K562 (cell line): ENCODE results near the gene CD55. TPM values are rescaled to one million over a fixed set of nuclear protein-coding genes. Genes with fewer than 3 reads are reported as not detected.

Source experiments
- ATAC-seq: fragments of 200-7000 bp; cut with Tn5 transposase; 3 replicates; pipeline ENCODE4 v1.9.1; 2020; ENCODE audit warnings: moderate library complexity
- BruUV-seq: library from RNA; stranded (reverse); fragments of 400-500 nt; replicated peaks from 2 replicates; lab custom pipeline; 2021; lab: Mats Ljungman, UMichigan
- CTCF ChIA-PET: fragments of 300-600 bp; formaldehyde crosslinking; extraction: SDS; loops from one replicate; lab custom pipeline; 2021; ENCODE audit warnings: low intra/inter-chr PET ratio; lab: Yijun Ruan, JAX
- POLR2A ChIA-PET: fragments of 300-600, 350-650 bp; sonication (Branson Sonifier 250); formaldehyde crosslinking; extraction: SDS; loops from one replicate; lab custom pipeline; 2021; ENCODE audit warnings: antibody characterized with exemption, inconsistent platforms; lab: Yijun Ruan, JAX
- DNase-seq, 4 experiments: peaks; one replicate each; pipeline versions ENCODE4 v3.0.0 to v3.0.0-alpha.2; 2011 to 2018; ENCODE audit warnings: low spot score in 3 of 4, mixed read lengths in 3 of 4; ENCODE audit errors: extremely low read depth in 1 of 4
- FAIRE-seq: peaks from 2 replicates; lab custom pipeline; 2011; peaks lifted over from hg19 to GRCh38; lab: Jason Lieb, UNC
- H2AFZ ChIP-seq: 2 replicates; pipeline ENCODE4 v1.6.0; 2011; ENCODE audit warnings: low read depth, low read length, control low read depth, inconsistent platforms
- H3K27ac ChIP-seq: fragments of 200-600 bp; 3 replicates; pipeline ENCODE4 v1.8.0; 2011; ENCODE audit warnings: low read depth, mild to moderate bottlenecking, control low read depth, inconsistent platforms, low read length, moderate library complexity, mixed read lengths; ENCODE audit errors: extremely low read depth
- H3K27me3 ChIP-seq, 2 experiments: fragments of 300-600 bp in 1 of 2; 2 replicates in 1 of 2; 3 replicates in 1 of 2; pipeline versions ENCODE4 v1.6.0 to v1.8.0; 2011; ENCODE audit warnings: inconsistent platforms in 2 of 2, low read length in 2 of 2, mild to moderate bottlenecking in 1 of 2, mixed read lengths in 1 of 2, moderate library complexity in 1 of 2; ENCODE audit not compliant: control insufficient read depth in 2 of 2, insufficient read depth in 2 of 2
- H3K36me3 ChIP-seq: fragments of 300-600 bp; 3 replicates; pipeline ENCODE4 v1.8.0; 2011; ENCODE audit warnings: mild to moderate bottlenecking, low read length, inconsistent platforms; ENCODE audit not compliant: control insufficient read depth, insufficient read depth
- H3K4me1 ChIP-seq, 2 experiments: fragments of 200-600 bp in 1 of 2; replicated peaks in 1 of 2; 2 replicates in 1 of 2; 3 replicates in 1 of 2; pipeline versions ENCODE4 v1.5.1 to v1.8.0; 2011; ENCODE audit warnings: inconsistent platforms in 2 of 2, low read length in 2 of 2, mild to moderate bottlenecking in 1 of 2, mixed read lengths in 1 of 2, moderate library complexity in 1 of 2; ENCODE audit not compliant: control insufficient read depth in 2 of 2, insufficient read depth in 2 of 2
- H3K4me2 ChIP-seq: 2 replicates; pipeline ENCODE4 v1.6.1; 2011; ENCODE audit warnings: low read length, control low read depth, inconsistent platforms, mixed read lengths; ENCODE audit not compliant: insufficient read depth
- H3K4me3 ChIP-seq: fragments of 200-600 bp; sonication (generic), shearing (Covaris generic); 2 replicates; pipeline ENCODE4 v1.5.1; 2016; ENCODE audit warnings: control low read depth, inconsistent platforms
- H3K79me2 ChIP-seq: fragments of 200-600 bp; 3 replicates; pipeline ENCODE4 v1.8.0; 2011; ENCODE audit warnings: low read length, inconsistent platforms; ENCODE audit not compliant: control insufficient read depth, insufficient read depth
- H3K9ac ChIP-seq, 2 experiments: 2 replicates each; pipeline versions ENCODE4 v1.6.0 to v1.6.1; 2011; ENCODE audit warnings: low read depth in 2 of 2, low read length in 2 of 2, control low read depth in 1 of 2, inconsistent platforms in 1 of 2, mild to moderate bottlenecking in 1 of 2, mixed read lengths in 1 of 2; ENCODE audit not compliant: insufficient read depth in 1 of 2
- H3K9me1 ChIP-seq: one replicate; pipeline ENCODE4 v1.6.0; 2011; ENCODE audit warnings: inconsistent platforms, mild to moderate bottlenecking, low read length, moderate library complexity; ENCODE audit not compliant: control insufficient read depth, insufficient read depth
- H3K9me3 ChIP-seq: replicated peaks from 2 replicates; pipeline ENCODE4 v1.5.1; 2011; ENCODE audit warnings: low read depth, low read length, inconsistent platforms; ENCODE audit not compliant: control insufficient read depth, insufficient read depth
- H4K20me1 ChIP-seq: replicated peaks from 2 replicates; pipeline ENCODE4 v1.6.1; 2011; ENCODE audit warnings: low read length, inconsistent platforms, mixed read lengths; ENCODE audit not compliant: control insufficient read depth, insufficient read depth
- CEBPG ChIP-seq, 3 experiments: fragments of 200-800 bp in 1 of 3; sonication (Bioruptor generic) in 1 of 3; sonication (generic) in 1 of 3; formaldehyde crosslinking in 1 of 3; IDR thresholded peaks in 2 of 3; conservative IDR thresholded peaks in 1 of 3; 2 replicates each; pipeline versions ENCODE4 v1.6.1 to v1.8.0; 2016 to 2022; ENCODE audit warnings: missing compliant biosample characterization in 2 of 3, missing genetic modification characterization in 2 of 3, mild to moderate bottlenecking in 1 of 3, missing genetic modification reagents in 1 of 3
- JUN ChIP-seq, 2 experiments: sonication (generic) in 1 of 2; formaldehyde crosslinking in 1 of 2; IDR thresholded peaks; 2 replicates each; pipeline versions ENCODE4 v1.6.1 to v1.8.0; 2012 to 2022; ENCODE audit warnings: borderline replicate concordance in 2 of 2, mild to moderate bottlenecking in 2 of 2, improper control_type of control experiment in 1 of 2, low read depth in 1 of 2, low read length in 1 of 2, missing genetic modification reagents in 1 of 2
- TAF7 ChIP-seq: fragments of 450-650 bp; IDR thresholded peaks from 2 replicates; pipeline ENCODE4 v1.6.1; 2016; ENCODE audit warnings: missing genetic modification characterization, missing compliant biosample characterization
- ZNF140 ChIP-seq: fragments of 250-450 bp; sonication (Bioruptor Pico); IDR thresholded peaks from 2 replicates; pipeline ENCODE4 v1.8.0; 2021; ENCODE audit warnings: moderate library complexity, mild to moderate bottlenecking, inconsistent platforms
- WGBS: fragments of 100-300 bp; shearing (Covaris generic); methylation state at CpG from one replicate; pipeline ENCODE4 v1.1.6; 2016; ENCODE audit warnings: low coverage, mixed read lengths; ENCODE audit not compliant: insufficient coverage; ENCODE audit errors: missing lambda C conversion rate; 5-methylcytosine and 5-hydroxymethylcytosine counted together
- in situ Hi-C: fragments of 300-500 bp; cut with MboI; formaldehyde crosslinking; loops from 4 replicates; pipeline ENCODE4 v1.15.0; 2018; ENCODE audit warnings: inconsistent platforms, mixed read lengths
- intact Hi-C: fragments of 100-400 bp; cut with micrococcal nuclease; formaldehyde crosslinking; loops from 2 replicates; pipeline ENCODE4 v1.14.2; 2022
- polyA plus RNA-seq, 8 experiments: library from polyadenylated mRNA; depleted of rRNA in 4 of 8; stranded (reverse) in 5 of 8; unstranded in 3 of 8; fragments of >200 nt; fragmentation: Nextera tagmentation in 2 of 8; fragmentation: Illumina TruSeq in 1 of 8; extraction: Ambion mirVana in 2 of 8; extraction: Trizol in 1 of 8; gene quantifications; 2 replicates each; pipeline versions ENCODE4 v1.2.1 to v1.2.3, GENCODE V29; 2011 to 2014; ENCODE audit warnings: inconsistent platforms in 1 of 8, missing spikeins in 1 of 8
- total RNA-seq, 7 experiments: library from RNA; depleted of rRNA in 6 of 7; stranded (reverse); fragments of >200 nt in 6 of 7; fragmentation: Illumina TruSeq in 2 of 7; extraction: Trizol in 2 of 7; gene quantifications; 2 replicates each; pipeline versions ENCODE4 v1.2.1 to v1.2.3, GENCODE V29; 2011 to 2021; ENCODE audit warnings: low replicate concordance in 1 of 7
- TF ChIP-seq, protein P1 (sequence below): sonication (generic); IDR thresholded peaks from 2 replicates; pipeline ENCODE4 v1.6.1; 2016

The CD55 gene
- total and polyA plus RNA-seq, 9 of the 15 experiments (the other 6 are each of a cell fraction or from before 2014, with no cell fraction given) = 17.7 to 150 (median 97.0) TPM

- H3K79me2 ChIP-seq = peaks cover 36% of the 10 kb centered on the region
- no peaks in the 10 kb centered on the region for H3K9me1 ChIP-seq
- TF ChIP-seq ZNF140 (no peak), CEBPG (CRISPR knock-in tag; IDR thresholded peaks at IDR 0.05) (no peak), CEBPG (tag; conservative IDR thresholded peaks at IDR 0.05 in 1 of 2, IDR thresholded peaks at IDR 0.05 in 1 of 2) (0 out of 4 replicates have a peak, but pooled peaks of 1 of the 2 experiments have one; percentile 37)
- H3K27ac ChIP-seq = no peak overlapping the region
- ChIA-PET POLR2A (interaction anchor here (0.9 to 1.4 kb wide), 4 partner anchors 9 to 153 kb away, joined by 3 to 6 read pairs (median 4); partner anchors contain the start of gene CD55), CTCF (no interaction called here)
- FAIRE-seq (no peak), DNase-seq (no peak), ATAC-seq (no peak)
- no peaks in the 10 kb centered on the region for H3K9me3 ChIP-seq
- no peaks in the 10 kb centered on the region for H3K27me3 ChIP-seq
- BruUV-seq = no TSS peak
- H2AFZ ChIP-seq = no peak overlapping the region
- H3K4me1 ChIP-seq = no peaks in the 10 kb centered on the region
- intact Hi-C loops = no loop called here
- no peaks in the 10 kb centered on the region for H4K20me1 ChIP-seq
- no peak overlapping the region for H3K4me2 ChIP-seq
- H3K36me3 ChIP-seq = peaks cover 58% of the 10 kb centered on the region
- no peak overlapping the region for H3K9ac ChIP-seq
- in situ Hi-C loops = loop anchor here (5.0 kb wide), 1 partner anchor 35 kb away; no protein-coding TSS in a partner anchor
- H3K4me3 ChIP-seq = no peak overlapping the region
These were observed 31.1 kb downstream of the CD55 start for GRCh38 chr1:207352554-207352953.

DNA sequence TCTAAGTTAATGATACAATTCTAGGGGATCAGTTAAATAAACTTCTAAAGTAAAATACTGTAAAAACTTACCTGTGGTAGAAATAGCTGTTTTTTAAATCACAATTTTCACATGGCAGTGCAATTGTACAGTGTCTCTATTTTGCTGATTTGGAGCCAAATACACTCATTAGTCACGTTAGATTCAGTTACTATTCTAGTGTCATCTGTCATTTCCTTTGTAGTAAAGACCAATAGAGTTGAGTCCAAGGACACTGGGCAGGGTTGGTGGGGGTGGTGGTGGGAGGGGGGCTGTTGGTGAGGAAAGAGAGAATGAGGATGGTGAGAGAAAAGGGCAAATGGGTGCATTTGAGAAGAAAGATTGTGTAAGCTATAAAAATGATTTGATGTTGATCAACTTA is 33.6 kb downstream of the CD55 start:
- no peak overlapping the region for H3K9ac ChIP-seq
- peaks cover 19% of the 10 kb centered on the region for H3K79me2 ChIP-seq
- in situ Hi-C loops = no loop called here
- DNase-seq = no peak
- no peak for ATAC-seq
- CTCF ChIA-PET = no interaction called here
- no peak overlapping the region for H3K27ac ChIP-seq
- peaks cover 48% of the 10 kb centered on the region for H3K36me3 ChIP-seq
- no peak overlapping the region for H3K4me2 ChIP-seq
- H2AFZ ChIP-seq = no peak overlapping the region
- H3K9me3 ChIP-seq = no peaks in the 10 kb centered on the region
- no peaks in the 10 kb centered on the region for H3K4me1 ChIP-seq
- no peaks in the 10 kb centered on the region for H4K20me1 ChIP-seq
- H3K27me3 ChIP-seq = no peaks in the 10 kb centered on the region
- H3K4me3 ChIP-seq = no peak overlapping the region
- TF ChIP-seq, protein P1, sequence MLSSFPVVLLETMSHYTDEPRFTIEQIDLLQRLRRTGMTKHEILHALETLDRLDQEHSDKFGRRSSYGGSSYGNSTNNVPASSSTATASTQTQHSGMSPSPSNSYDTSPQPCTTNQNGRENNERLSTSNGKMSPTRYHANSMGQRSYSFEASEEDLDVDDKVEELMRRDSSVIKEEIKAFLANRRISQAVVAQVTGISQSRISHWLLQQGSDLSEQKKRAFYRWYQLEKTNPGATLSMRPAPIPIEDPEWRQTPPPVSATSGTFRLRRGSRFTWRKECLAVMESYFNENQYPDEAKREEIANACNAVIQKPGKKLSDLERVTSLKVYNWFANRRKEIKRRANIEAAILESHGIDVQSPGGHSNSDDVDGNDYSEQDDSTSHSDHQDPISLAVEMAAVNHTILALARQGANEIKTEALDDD = no peak
- no peak for TF ChIP-seq TAF7 (tag)
- no peak for TF ChIP-seq JUN (IDR thresholded peaks at IDR 0.05; ENCODE audit: borderline replicate concordance, low read depth, low read length)
- TF ChIP-seq JUN (CRISPR knock-in tag; IDR thresholded peaks at IDR 0.05; ENCODE audit: borderline replicate concordance) = no peak
- no TSS peak for BruUV-seq
- no peaks in the 10 kb centered on the region for H3K9me1 ChIP-seq
- POLR2A ChIA-PET = interaction anchor here (0.6 to 1.5 kb wide), 3 partner anchors 8 to 1403 kb away, joined by 3 read pairs; no protein-coding TSS in a partner anchor
- intact Hi-C loops = no loop called here
- no peak for FAIRE-seq
- 43% methylated on average over 1 of the region's 1 CpG for WGBS
